ENCODE results near the gene KRTAP10-11.

DNA sequence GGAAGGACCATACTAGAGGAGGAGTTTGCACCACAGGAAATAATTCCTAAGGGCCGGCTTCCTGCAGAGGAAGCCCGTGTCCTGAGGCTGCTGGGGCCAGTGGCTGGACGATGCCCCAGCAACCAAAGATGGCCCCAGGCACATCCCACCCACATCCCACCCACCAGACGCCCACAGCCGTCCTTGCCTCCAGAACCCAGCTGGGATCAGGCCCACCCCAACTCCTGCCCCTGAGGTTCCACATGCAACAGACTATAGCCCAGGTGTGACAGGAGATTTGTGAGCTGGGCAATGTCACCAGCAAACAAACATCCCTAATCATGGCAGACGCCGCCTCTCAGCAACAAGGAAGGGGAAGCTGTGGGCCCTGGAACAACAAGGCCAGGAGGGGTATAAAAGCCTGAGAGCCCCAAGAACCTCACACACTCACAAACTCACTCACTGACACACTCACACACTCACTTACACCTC is 19.5 kb upstream of the KRTAP10-11 start, which contains the start of gene KRTAP10-9:
- TF ChIP-seq TEAD4 (CRISPR knock-in tag; IDR thresholded peaks at IDR 0.05) (no peak), NR3C1 (CRISPR knock-in tag; conservative IDR thresholded peaks at IDR 0.05; ENCODE audit: low read depth) (no peak), TCF7 (CRISPR knock-in tag; IDR thresholded peaks at IDR 0.05; ENCODE audit: low read depth) (no peak), CBFB (CRISPR knock-in tag; IDR thresholded peaks at IDR 0.05; ENCODE audit: low read depth) (no peak), SP1 (CRISPR knock-in tag; conservative IDR thresholded peaks at IDR 0.05) (no peak), STAT6 (CRISPR knock-in tag; conservative IDR thresholded peaks at IDR 0.05; ENCODE audit: low read depth) (no peak), ZNF121 (CRISPR knock-in tag; IDR thresholded peaks at IDR 0.05) (no peak), ELF4 (CRISPR knock-in tag; IDR thresholded peaks at IDR 0.05; ENCODE audit: low read depth) (no peak), TEAD1 (CRISPR knock-in tag; IDR thresholded peaks at IDR 0.05) (no peak)
- TF ChIP-seq, protein P1, sequence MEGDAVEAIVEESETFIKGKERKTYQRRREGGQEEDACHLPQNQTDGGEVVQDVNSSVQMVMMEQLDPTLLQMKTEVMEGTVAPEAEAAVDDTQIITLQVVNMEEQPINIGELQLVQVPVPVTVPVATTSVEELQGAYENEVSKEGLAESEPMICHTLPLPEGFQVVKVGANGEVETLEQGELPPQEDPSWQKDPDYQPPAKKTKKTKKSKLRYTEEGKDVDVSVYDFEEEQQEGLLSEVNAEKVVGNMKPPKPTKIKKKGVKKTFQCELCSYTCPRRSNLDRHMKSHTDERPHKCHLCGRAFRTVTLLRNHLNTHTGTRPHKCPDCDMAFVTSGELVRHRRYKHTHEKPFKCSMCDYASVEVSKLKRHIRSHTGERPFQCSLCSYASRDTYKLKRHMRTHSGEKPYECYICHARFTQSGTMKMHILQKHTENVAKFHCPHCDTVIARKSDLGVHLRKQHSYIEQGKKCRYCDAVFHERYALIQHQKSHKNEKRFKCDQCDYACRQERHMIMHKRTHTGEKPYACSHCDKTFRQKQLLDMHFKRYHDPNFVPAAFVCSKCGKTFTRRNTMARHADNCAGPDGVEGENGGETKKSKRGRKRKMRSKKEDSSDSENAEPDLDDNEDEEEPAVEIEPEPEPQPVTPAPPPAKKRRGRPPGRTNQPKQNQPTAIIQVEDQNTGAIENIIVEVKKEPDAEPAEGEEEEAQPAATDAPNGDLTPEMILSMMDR (IDR thresholded peaks at IDR 0.05), result no peak
- TF ChIP-seq, protein P2, sequence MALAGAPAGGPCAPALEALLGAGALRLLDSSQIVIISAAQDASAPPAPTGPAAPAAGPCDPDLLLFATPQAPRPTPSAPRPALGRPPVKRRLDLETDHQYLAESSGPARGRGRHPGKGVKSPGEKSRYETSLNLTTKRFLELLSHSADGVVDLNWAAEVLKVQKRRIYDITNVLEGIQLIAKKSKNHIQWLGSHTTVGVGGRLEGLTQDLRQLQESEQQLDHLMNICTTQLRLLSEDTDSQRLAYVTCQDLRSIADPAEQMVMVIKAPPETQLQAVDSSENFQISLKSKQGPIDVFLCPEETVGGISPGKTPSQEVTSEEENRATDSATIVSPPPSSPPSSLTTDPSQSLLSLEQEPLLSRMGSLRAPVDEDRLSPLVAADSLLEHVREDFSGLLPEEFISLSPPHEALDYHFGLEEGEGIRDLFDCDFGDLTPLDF (CRISPR knock-in tag; IDR thresholded peaks at IDR 0.05), result no peak
- TF ChIP-seq, protein P3, sequence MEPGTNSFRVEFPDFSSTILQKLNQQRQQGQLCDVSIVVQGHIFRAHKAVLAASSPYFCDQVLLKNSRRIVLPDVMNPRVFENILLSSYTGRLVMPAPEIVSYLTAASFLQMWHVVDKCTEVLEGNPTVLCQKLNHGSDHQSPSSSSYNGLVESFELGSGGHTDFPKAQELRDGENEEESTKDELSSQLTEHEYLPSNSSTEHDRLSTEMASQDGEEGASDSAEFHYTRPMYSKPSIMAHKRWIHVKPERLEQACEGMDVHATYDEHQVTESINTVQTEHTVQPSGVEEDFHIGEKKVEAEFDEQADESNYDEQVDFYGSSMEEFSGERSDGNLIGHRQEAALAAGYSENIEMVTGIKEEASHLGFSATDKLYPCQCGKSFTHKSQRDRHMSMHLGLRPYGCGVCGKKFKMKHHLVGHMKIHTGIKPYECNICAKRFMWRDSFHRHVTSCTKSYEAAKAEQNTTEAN (CRISPR knock-in tag; IDR thresholded peaks at IDR 0.05), result no peak
